Measurements from ENCODE around the gene THAP9.

THAP9 gene

GRCh38 chr4:82866706-82867385 is 33.7 kb upstream of the THAP9 start:
- H3K36me3 ChIP-seq (replicated peaks; ENCODE audit: low read depth, low read length): peaks cover 48% of the 10 kb centered on the region
- no peaks in the 10 kb centered on the region for H3K79me2 ChIP-seq (ENCODE audit: low read length)
- no peaks in the 10 kb centered on the region for H3K27me3 ChIP-seq (ENCODE audit: low read depth, low read length)
- no peak overlapping the region for H2AFZ ChIP-seq (ENCODE audit: low read depth, low read length)
- no peaks in the 10 kb centered on the region for H3K9me3 ChIP-seq (ENCODE audit: insufficient read depth, low read length)
- no peak for TF ChIP-seq EZH2phosphoT487 (IDR thresholded peaks at IDR 0.05; ENCODE audit: low read depth)
- TF ChIP-seq CTCF (IDR thresholded peaks at IDR 0.05; ENCODE audit: low read depth, low read length): no peak
- H3K27ac ChIP-seq (ENCODE audit: low read length): no peak overlapping the region
- no peak overlapping the region for H3K4me2 ChIP-seq (ENCODE audit: low read length)
- H3K4me1 ChIP-seq (ENCODE audit: low read length): peaks cover 11% of the 10 kb centered on the region
- no peaks in the 10 kb centered on the region for H4K20me1 ChIP-seq (ENCODE audit: insufficient read depth, low read length)
- H3K4me3 ChIP-seq (ENCODE audit: low read length): no peak overlapping the region
- H3K9ac ChIP-seq (ENCODE audit: low read length): no peak overlapping the region

- no peaks in the 10 kb centered on the region for H3K9me3 ChIP-seq (ENCODE audit: insufficient read depth, low read length)
- H3K27me3 ChIP-seq (ENCODE audit: low read depth, low read length): no peaks in the 10 kb centered on the region
- H3K9ac ChIP-seq (ENCODE audit: low read length): no peak overlapping the region
- peaks cover 43% of the 10 kb centered on the region for H3K36me3 ChIP-seq (replicated peaks; ENCODE audit: low read depth, low read length)
- H3K79me2 ChIP-seq (ENCODE audit: low read length): no peaks in the 10 kb centered on the region
- H3K4me2 ChIP-seq (ENCODE audit: low read length): no peak overlapping the region
- H4K20me1 ChIP-seq (ENCODE audit: insufficient read depth, low read length): no peaks in the 10 kb centered on the region
- no peak overlapping the region for H3K27ac ChIP-seq (ENCODE audit: low read length)
- no peak overlapping the region for H2AFZ ChIP-seq (ENCODE audit: low read depth, low read length)
- no peak overlapping the region for H3K4me3 ChIP-seq (ENCODE audit: low read length)
- peaks cover 11% of the 10 kb centered on the region for H3K4me1 ChIP-seq (ENCODE audit: low read length)
- no peak for TF ChIP-seq CTCF (IDR thresholded peaks at IDR 0.05; ENCODE audit: low read depth, low read length)
- TF ChIP-seq EZH2phosphoT487 (IDR thresholded peaks at IDR 0.05; ENCODE audit: low read depth): no peak
Measured at GRCh38 chr4:82868572-82868971, 32.0 kb upstream of the THAP9 start.

GRCh38 chr4:82885410-82885809 is 15.1 kb upstream of the THAP9 start:
- Histone ChIP-seq H3K4me2 (ENCODE audit: low read length) (no peak overlapping the region), H3K27ac (ENCODE audit: low read length) (no peak overlapping the region), H3K9ac (ENCODE audit: low read length) (no peak overlapping the region), H3K9me3 (ENCODE audit: insufficient read depth, low read length) (no peaks in the 10 kb centered on the region), H3K4me3 (ENCODE audit: low read length) (no peak overlapping the region), H3K79me2 (ENCODE audit: low read length) (peaks cover 95% of the 10 kb centered on the region), H4K20me1 (ENCODE audit: insufficient read depth, low read length) (peaks cover 50% of the 10 kb centered on the region), H3K4me1 (ENCODE audit: low read length) (peaks cover 6% of the 10 kb centered on the region; the same call in 1 of the 2 replicates), H3K27me3 (ENCODE audit: low read depth, low read length) (no peaks in the 10 kb centered on the region), H3K36me3 (replicated peaks; ENCODE audit: low read depth, low read length) (peaks cover 9% of the 10 kb centered on the region), H2AFZ (ENCODE audit: low read depth, low read length) (no peak overlapping the region)
- TF ChIP-seq CTCF (IDR thresholded peaks at IDR 0.05; ENCODE audit: low read depth, low read length): no peak
- TF ChIP-seq EZH2phosphoT487 (IDR thresholded peaks at IDR 0.05; ENCODE audit: low read depth): no peak

GRCh38 chr4:82886147-82886942 is 14.2 kb upstream of the THAP9 start:
- H3K27ac ChIP-seq (ENCODE audit: low read length): no peak overlapping the region
- peaks cover 94% of the 10 kb centered on the region for H3K79me2 ChIP-seq (ENCODE audit: low read length)
- no peak overlapping the region for H3K4me2 ChIP-seq (ENCODE audit: low read length)
- H2AFZ ChIP-seq (ENCODE audit: low read depth, low read length): no peak overlapping the region
- H3K4me3 ChIP-seq (ENCODE audit: low read length): no peak overlapping the region
- H3K27me3 ChIP-seq (ENCODE audit: low read depth, low read length): no peaks in the 10 kb centered on the region
- peaks cover 50% of the 10 kb centered on the region for H4K20me1 ChIP-seq (ENCODE audit: insufficient read depth, low read length)
- TF ChIP-seq EZH2phosphoT487 (IDR thresholded peaks at IDR 0.05; ENCODE audit: low read depth) (no peak), CTCF (IDR thresholded peaks at IDR 0.05; ENCODE audit: low read depth, low read length) (no peak)
- H3K4me1 ChIP-seq (ENCODE audit: low read length): peaks cover 6% of the 10 kb centered on the region; the same call in 1 of the 2 replicates
- no peak overlapping the region for H3K9ac ChIP-seq (ENCODE audit: low read length)
- H3K9me3 ChIP-seq (ENCODE audit: insufficient read depth, low read length): no peaks in the 10 kb centered on the region
- H3K36me3 ChIP-seq (replicated peaks; ENCODE audit: low read depth, low read length): peaks cover 5% of the 10 kb centered on the region

All from OCI-LY3 (cell line).